BJ (cell line): ENCODE data around the gene BTBD3. TPM values are rescaled to one million over a fixed set of nuclear protein-coding genes. Genes with fewer than 3 reads are reported as not detected.

ENCODE experiments used
- CTCF ChIA-PET: fragments of 350-600 bp; formaldehyde crosslinking; extraction: SDS; loops from one replicate; lab custom pipeline; 2021; ENCODE audit warnings: antibody characterized with exemption, inconsistent platforms; lab: Yijun Ruan, JAX
- POLR2A ChIA-PET: fragments of 300-600 bp; sonication (Branson Sonifier 250); formaldehyde crosslinking; extraction: SDS; loops from one replicate; lab custom pipeline; 2021; ENCODE audit warnings: antibody characterized with exemption; lab: Charles Lee
- DNase-seq: peaks from one replicate; pipeline ENCODE4 v3.0.0-alpha.2; 2011; ENCODE audit warnings: low read depth
- H3K27me3 ChIP-seq: 2 replicates; pipeline ENCODE4 v1.6.0; 2011; ENCODE audit warnings: low read length; ENCODE audit not compliant: control insufficient read depth, insufficient read depth
- H3K36me3 ChIP-seq: 2 replicates; pipeline ENCODE4 v1.5.1; 2011; ENCODE audit warnings: low read length; ENCODE audit not compliant: control insufficient read depth, insufficient read depth
- H3K4me3 ChIP-seq: 2 replicates; pipeline ENCODE4 v1.5.1; 2011; ENCODE audit warnings: low read depth, mild to moderate bottlenecking, control low read depth, low read length
- CTCF ChIP-seq: IDR thresholded peaks from 2 replicates; pipeline ENCODE4 v1.5.1; 2011; ENCODE audit warnings: low read depth, mild to moderate bottlenecking, control low read depth, inconsistent platforms, low read length, moderate library complexity; ENCODE audit not compliant: insufficient read depth
- polyA minus RNA-seq: library from RNA; depleted of rRNA, polyadenylated mRNA; stranded (reverse); fragments of >200 nt; gene quantifications from 2 replicates; pipeline ENCODE4 v1.2.3, GENCODE V29; 2011; rRNA and poly(A)+ RNA removed
- polyA plus RNA-seq: library from polyadenylated mRNA; depleted of rRNA; stranded (reverse); fragments of >200 nt; gene quantifications from 2 replicates; pipeline ENCODE4 v1.2.3, GENCODE V29; 2011; rRNA removed

BTBD3 gene
- polyA plus RNA-seq = 21.3 and 30.2 TPM in 2 replicates
- polyA minus RNA-seq = 28.1 and 29.2 TPM in 2 replicates

DNA sequence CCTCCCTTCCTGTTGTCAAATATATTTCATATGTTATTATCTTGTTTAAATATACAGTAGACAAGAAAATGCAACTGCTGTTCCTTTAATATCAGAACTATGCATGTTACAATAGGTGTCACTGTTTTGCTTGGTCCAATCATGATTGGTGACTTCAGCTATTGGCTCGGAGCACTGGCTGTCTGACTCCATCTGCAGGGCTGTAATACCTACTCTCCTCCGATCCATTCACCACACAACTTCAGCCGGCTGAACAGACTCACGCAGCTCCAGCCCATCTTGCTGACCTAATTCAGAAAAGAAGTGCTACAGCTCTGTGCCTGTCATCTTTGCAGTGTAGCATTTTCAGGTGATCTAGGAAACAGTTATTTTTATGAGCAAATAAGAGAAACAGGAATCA, at the start of gene BTBD3:
Gene BTBD3 (plus strand): TSS at position 231 of the 400 bp plus-strand sequence. CDS start 383 bp downstream, outside the sequence.
- TF ChIP-seq CTCF = 0 out of 2 replicates have a peak, but pooled peaks have one; percentile 14
- no peaks in the 10 kb centered on the region for H3K27me3 ChIP-seq
- POLR2A ChIA-PET = interaction anchor here (0.5 kb wide), 1 partner anchor 95 kb away, joined by 3 read pairs; no protein-coding TSS in a partner anchor
- CTCF ChIA-PET = interaction anchor here (0.9 to 1.9 kb wide), 3 partner anchors 11 to 242 kb away, joined by 3 to 5 read pairs (median 3); no protein-coding TSS in a partner anchor
- no peak for DNase-seq
- peak within 1 kb of the TSS; percentile 4; the same call in 1 of the 2 replicates for H3K4me3 ChIP-seq
- peaks cover 1% of the 10 kb centered on the region for H3K36me3 ChIP-seq

GRCh38 chr20:11869641-11870040, 48.1 kb upstream of the BTBD3 start:
- no peak for DNase-seq
- Histone ChIP-seq H3K27me3 (no peaks in the 10 kb centered on the region), H3K4me3 (no peak overlapping the region), H3K36me3 (no peaks in the 10 kb centered on the region)
- CTCF ChIA-PET = no interaction called here
- POLR2A ChIA-PET = no interaction called here
- TF ChIP-seq CTCF = no peak

GRCh38 chr20:11870411-11870810, 47.3 kb upstream of the BTBD3 start:
- Histone ChIP-seq H3K36me3 (no peaks in the 10 kb centered on the region), H3K4me3 (no peak overlapping the region), H3K27me3 (no peaks in the 10 kb centered on the region)
- CTCF ChIA-PET = no interaction called here
- no peak for TF ChIP-seq CTCF
- DNase-seq = no peak
- POLR2A ChIA-PET = no interaction called here

DNA sequence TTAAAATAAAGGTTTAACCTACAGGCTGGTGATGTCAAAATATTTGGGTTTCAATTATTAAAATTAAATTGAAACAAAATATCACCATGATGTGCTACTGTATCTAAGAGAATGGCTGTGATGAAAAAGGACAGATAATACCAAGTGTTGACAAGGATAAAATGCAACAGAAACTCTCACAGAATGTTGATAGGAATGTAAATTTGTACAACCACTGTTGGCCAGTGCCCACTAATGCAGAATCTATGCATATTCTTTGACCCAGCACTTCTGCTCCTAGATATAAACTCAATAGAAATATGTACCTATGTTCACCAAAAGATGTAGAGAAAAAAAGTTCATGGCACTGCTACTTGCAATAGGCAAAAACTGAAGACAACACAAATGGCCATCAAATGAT, 41.1 kb upstream of the BTBD3 start:
- Histone ChIP-seq H3K4me3 (no peak overlapping the region), H3K36me3 (no peaks in the 10 kb centered on the region), H3K27me3 (no peaks in the 10 kb centered on the region; the same call in 1 of the 2 replicates)
- ChIA-PET POLR2A (no interaction called here), CTCF (no interaction called here)
- no peak for TF ChIP-seq CTCF
- DNase-seq = no peak

DNA sequence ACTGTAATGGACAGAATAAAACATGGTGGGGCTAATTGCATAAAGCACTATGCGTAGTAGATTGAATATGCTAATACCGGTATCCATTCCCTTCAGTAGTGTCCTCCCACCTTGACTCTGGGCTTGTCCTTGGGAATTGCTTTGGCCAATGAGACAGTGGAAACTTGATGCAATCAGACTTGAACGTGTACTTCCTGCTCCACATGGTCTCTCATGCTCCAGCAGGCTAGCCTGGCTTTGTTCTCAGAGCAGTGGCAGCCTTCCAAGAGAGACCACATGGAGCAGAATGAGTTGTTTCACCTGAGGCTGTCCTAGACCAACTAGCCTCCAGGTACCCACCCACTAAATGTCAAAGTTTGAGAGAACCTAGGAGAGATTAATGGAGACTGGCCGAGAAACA, 37.0 kb upstream of the BTBD3 start:
- no peak for TF ChIP-seq CTCF
- no peaks in the 10 kb centered on the region for H3K36me3 ChIP-seq
- ChIA-PET POLR2A (no interaction called here), CTCF (no interaction called here)
- H3K4me3 ChIP-seq = no peak overlapping the region
- H3K27me3 ChIP-seq = no peaks in the 10 kb centered on the region; the same call in 1 of the 2 replicates
- DNase-seq = no peak
